ENCODE measurements around the gene LYRM4.

DNA sequence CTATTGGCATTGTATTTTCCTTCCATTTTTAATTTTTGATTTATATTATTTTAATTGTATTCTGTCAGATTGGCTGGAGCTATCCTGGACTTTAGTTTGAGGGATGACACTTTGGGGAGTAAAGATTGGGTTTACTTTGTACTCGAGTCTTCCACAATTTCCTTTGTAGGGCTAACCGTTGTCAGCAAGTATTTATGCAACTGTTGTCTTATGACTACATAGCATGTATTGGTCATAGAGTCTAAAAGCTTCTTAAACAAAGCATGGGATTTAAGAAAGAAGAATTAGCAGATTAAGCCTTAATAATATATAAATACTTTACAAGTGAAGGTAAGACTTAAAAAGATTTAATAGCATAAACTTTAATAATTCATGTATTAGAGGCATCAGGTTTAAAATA is 20.2 kb upstream of the LYRM4 start:
- TF ChIP-seq, protein P1, sequence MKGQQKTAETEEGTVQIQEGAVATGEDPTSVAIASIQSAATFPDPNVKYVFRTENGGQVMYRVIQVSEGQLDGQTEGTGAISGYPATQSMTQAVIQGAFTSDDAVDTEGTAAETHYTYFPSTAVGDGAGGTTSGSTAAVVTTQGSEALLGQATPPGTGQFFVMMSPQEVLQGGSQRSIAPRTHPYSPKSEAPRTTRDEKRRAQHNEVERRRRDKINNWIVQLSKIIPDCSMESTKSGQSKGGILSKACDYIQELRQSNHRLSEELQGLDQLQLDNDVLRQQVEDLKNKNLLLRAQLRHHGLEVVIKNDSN (CRISPR knock-in tag; IDR thresholded peaks at IDR 0.05), result no peak
- TF ChIP-seq, protein P2, sequence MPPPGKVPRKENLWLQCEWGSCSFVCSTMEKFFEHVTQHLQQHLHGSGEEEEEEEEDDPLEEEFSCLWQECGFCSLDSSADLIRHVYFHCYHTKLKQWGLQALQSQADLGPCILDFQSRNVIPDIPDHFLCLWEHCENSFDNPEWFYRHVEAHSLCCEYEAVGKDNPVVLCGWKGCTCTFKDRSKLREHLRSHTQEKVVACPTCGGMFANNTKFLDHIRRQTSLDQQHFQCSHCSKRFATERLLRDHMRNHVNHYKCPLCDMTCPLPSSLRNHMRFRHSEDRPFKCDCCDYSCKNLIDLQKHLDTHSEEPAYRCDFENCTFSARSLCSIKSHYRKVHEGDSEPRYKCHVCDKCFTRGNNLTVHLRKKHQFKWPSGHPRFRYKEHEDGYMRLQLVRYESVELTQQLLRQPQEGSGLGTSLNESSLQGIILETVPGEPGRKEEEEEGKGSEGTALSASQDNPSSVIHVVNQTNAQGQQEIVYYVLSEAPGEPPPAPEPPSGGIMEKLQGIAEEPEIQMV (tag; conservative IDR thresholded peaks at IDR 0.05; ENCODE audit: low read depth), result no peak
- TF ChIP-seq ZNF263 (CRISPR knock-in tag; IDR thresholded peaks at IDR 0.05; ENCODE audit: borderline replicate concordance) (no peak), FOXA3 (CRISPR knock-in tag; conservative IDR thresholded peaks at IDR 0.05 in 1 of 2, IDR thresholded peaks at IDR 0.05 in 1 of 2) (no peak), ZBTB7A (IDR thresholded peaks at IDR 0.05; ENCODE audit: borderline replicate concordance, control insufficient read depth, low read depth, low read length) (no peak), JUNB (CRISPR knock-in tag; conservative IDR thresholded peaks at IDR 0.05) (no peak), SAFB2 (IDR thresholded peaks at IDR 0.05; ENCODE audit: borderline replicate concordance, low read depth, low read length, severe bottlenecking) (no peak), ZNF551 (CRISPR knock-in tag; IDR thresholded peaks at IDR 0.05) (no peak)
- TF ChIP-seq, protein P3, sequence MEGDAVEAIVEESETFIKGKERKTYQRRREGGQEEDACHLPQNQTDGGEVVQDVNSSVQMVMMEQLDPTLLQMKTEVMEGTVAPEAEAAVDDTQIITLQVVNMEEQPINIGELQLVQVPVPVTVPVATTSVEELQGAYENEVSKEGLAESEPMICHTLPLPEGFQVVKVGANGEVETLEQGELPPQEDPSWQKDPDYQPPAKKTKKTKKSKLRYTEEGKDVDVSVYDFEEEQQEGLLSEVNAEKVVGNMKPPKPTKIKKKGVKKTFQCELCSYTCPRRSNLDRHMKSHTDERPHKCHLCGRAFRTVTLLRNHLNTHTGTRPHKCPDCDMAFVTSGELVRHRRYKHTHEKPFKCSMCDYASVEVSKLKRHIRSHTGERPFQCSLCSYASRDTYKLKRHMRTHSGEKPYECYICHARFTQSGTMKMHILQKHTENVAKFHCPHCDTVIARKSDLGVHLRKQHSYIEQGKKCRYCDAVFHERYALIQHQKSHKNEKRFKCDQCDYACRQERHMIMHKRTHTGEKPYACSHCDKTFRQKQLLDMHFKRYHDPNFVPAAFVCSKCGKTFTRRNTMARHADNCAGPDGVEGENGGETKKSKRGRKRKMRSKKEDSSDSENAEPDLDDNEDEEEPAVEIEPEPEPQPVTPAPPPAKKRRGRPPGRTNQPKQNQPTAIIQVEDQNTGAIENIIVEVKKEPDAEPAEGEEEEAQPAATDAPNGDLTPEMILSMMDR (IDR thresholded peaks at IDR 0.05 in 2 of 3, conservative IDR thresholded peaks at IDR 0.05 in 1 of 3; ENCODE audit: insufficient read depth in 2 of 3, low read depth in 1 of 3, low read length in 3 of 3), result no peak
- TF ChIP-seq, protein P4, sequence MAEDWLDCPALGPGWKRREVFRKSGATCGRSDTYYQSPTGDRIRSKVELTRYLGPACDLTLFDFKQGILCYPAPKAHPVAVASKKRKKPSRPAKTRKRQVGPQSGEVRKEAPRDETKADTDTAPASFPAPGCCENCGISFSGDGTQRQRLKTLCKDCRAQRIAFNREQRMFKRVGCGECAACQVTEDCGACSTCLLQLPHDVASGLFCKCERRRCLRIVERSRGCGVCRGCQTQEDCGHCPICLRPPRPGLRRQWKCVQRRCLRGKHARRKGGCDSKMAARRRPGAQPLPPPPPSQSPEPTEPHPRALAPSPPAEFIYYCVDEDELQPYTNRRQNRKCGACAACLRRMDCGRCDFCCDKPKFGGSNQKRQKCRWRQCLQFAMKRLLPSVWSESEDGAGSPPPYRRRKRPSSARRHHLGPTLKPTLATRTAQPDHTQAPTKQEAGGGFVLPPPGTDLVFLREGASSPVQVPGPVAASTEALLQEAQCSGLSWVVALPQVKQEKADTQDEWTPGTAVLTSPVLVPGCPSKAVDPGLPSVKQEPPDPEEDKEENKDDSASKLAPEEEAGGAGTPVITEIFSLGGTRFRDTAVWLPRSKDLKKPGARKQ (CRISPR knock-in tag; IDR thresholded peaks at IDR 0.05), result no peak

Data from K562 (cell line).